ENCODE results near the gene IFNA17.
"Not testable (repeated sequence)": the region's sequence is repeated elsewhere in the genome, so short reads cannot be mapped to it uniquely, and the experiment has no call there.

IFNA17 gene

GRCh38 chr9:21228122-21228521 is at the start of gene IFNA17:
IFNA17 (minus strand) TSS chr9:21228222; CDS start chr9:21228173, 49 bp downstream.
- no peak for DNase-seq

- DNase-seq: no peak
Measured at GRCh38 chr9:21268347-21268657, 40.3 kb upstream of the IFNA17 start.

- no peak for DNase-seq
Measured at GRCh38 chr9:21267485-21268346, 39.7 kb upstream of the IFNA17 start.

DNA sequence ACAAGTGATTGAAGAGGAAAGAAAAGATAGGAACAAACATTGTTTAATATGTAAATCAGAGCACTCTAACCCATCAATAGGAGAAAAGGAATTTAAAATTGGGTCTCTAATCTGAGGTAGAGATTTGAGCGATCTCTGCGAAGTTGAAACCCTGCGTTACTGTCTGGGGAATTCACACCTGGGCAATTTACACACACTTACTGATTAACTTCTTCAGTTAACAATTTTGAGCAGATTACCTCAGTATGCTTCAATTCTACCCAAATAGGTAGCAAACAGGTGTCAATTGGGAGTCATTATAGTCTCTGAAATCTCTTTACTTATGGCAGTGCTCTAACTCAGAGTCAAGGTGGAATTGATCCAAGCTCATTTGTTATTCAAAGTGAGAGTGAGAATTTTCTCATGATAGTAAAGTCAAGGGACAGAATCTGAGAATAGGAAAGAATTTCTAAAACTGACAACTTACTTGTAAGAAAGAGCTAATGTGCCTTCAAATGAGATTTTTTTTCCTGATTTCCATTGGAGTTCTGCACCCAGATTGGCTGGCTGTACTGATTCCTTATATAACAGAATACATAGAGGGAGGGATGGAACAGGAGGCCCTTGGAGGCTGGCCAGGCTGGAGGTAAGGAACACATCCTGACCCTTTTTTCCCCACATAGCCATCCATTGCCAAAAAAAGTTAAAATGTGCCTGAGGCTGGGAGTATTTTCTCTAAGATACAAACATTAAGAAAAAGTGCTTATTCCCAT is 38.9 kb upstream of the IFNA17 start:
- no peak for DNase-seq

DNA sequence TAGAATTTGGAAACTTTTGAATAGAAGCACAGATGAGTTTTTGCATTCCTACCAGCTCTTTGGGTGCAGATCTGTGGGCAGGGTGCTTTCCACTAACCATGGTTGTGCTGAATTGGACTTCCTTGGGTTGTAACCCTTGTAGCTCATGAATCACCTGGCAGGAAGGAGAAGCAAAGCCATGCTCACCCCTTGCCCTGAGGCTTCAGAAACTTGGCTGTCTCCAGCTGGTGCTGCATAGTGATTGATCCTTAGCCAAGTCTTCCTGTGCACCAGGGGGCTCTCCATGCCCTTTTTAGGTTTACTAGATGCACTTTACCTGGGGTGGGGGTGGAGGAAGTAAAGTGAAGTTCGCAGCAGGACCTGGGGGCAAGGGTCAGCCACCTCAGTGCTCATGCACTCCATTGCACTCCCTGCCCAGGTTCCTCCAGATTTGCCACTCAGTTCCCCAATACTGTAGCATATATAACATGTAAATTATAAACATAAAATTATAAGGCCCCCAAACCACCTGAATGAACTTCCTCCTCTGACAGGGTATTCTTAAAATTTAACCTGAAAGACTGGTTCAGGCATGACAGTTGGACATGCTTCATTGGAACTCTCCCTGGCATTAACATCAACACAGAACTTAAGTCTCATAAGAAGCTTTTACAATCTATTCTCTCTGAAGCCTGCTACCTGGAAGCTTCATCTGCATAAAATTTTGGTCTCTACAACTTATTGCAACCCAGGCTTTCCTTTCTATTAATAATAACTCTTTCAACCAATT is 37.6 kb upstream of the IFNA17 start:
- DNase-seq: no peak

DNA sequence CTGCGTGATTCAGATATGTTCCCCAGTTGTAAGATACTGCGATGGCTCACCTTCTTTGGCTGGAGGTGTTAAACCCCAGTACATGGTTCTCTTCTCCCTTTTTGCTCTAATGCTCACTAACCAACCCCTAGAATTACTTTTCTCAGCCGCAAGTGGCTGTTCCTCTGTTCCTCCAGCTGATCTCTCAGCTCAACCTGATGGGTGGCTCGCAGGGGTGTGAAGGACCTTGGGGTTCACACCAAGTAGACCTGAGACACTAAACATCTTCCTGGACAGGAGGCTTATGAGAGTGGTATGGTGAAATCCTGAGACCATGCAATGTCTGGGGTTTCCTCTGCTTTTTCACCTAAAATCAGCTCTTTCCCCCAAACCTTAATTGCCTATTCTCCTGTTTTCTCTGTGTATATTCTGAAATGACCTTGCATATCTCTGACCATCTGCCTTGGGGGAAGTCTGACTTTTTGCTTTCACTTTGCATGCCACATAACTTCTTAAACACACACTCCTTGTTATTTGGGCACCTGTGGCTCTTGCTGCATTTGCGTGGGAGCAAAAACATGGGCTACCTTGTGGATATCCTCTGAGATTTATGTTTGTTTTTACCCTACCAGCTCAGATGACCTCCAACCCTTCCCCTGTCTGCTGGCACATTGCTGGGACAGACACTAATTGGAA is 27.7 kb upstream of the IFNA17 start:
- no peak for DNase-seq

DNA sequence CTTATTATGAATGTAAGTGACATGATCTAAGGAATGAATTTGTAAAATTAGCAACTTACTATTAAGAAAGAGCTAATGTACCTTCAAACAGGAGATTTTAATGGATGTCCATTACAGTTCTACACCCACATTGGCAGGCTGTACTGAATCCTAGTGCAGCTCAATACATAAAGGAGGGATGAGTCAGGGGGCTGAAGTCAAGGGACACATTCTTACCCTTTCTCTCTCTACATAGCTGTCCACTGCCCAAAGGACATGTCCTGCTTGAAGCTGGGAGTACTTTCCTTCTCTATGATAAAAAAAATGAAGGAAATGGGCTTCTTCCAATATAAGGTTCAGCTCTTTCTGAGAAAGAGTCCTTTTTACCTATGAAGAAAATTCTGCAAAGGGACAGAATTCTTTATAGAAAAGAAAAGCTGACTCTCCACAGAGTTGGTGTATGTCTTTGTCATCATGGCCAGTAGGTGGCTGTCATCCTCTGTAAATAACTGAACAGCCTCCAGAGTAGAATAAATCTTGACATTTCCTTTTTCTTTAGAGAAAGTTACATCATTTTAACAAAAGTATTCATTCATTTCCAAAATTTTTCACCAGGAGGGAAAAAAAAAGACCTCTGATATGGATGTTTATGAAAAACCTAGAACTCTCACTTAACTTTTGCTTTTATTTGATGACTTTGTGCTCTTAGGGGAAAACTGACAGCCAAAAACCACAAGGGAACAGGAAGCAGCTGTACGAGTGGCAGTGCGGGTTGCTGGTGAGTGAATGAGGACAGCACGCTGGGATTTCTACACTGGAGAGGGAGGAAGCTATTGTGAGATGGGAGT is 24.9 kb upstream of the IFNA17 start:
- DNase-seq: no peak

- DNase-seq: no peak
Measured at GRCh38 chr9:21251638-21252037, 23.6 kb upstream of the IFNA17 start.

GRCh38 chr9:21251190-21251589 is 23.2 kb upstream of the IFNA17 start:
- no peak for DNase-seq

GRCh38 chr9:21244836-21245235 is 16.8 kb upstream of the IFNA17 start:
- no peak for DNase-seq

- no peak for DNase-seq
Measured at GRCh38 chr9:21239911-21240310, 11.9 kb upstream of the IFNA17 start, which contains the start of gene IFNA14. IFNA14 (minus strand) TSS chr9:21240005; CDS start chr9:21239935, 70 bp downstream.

DNA sequence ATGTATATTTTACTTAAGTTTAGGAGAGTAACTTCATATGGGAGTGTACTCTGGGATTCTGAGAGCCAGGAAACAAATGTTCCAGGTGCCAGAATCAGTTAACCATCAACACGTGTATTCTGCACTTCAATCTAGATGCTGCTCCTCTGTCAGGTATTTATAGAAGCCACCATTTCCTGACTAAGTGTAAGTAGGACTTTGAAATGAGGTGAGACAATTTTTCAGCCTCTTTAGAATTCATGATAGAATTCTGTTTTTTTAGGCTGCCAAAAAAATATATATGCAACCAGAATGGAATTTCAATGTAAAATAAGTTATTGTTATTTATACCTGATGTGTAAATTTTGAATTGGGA is 8.3 kb upstream of the IFNA17 start:
- DNase-seq: not testable (repeated sequence)

DNA sequence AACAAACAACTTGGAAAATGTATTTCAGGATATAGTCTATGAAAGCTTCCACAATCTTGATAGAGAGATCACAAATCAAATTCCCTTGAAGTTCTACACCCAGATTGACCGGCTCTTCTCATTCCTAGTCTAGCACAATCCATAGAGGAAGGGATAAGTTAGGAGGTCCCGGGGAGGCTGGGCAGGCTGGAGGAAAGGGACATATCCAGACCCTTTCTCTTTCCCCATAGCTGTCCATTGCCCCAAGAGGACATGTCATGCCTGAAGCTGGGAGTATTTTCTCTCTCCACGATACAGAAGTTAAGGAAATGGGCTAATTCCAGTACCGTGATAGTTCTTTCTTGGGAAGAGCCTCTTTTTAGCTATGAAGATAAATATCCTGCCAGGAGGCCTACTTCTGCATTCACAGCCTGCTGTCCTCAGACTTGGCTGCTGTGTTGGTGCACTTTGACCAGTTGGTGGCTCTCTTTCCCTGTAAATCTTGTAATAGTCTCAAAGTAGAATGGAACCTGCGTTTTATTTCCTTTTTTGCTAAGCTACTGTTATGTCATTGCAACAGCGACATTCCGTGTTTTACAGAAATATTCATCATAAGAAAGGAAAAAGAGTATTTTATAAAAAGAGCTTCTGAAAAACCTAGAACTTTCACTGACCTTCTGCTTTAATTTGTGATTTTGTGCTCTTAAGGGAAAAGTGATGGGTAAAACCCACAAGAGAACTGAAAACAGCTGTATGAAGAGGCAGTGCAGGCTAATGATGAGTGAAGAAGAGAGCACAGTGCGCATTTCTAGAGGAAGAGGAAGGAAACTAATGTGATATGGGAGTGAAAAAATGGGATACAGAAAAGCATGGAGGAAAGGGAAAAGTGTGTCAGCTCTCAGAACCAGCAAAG is 7.7 kb upstream of the IFNA17 start:
- DNase-seq: not testable (repeated sequence)

- DNase-seq: no peak
Measured at GRCh38 chr9:21234153-21234687, 6.2 kb upstream of the IFNA17 start.

DNA sequence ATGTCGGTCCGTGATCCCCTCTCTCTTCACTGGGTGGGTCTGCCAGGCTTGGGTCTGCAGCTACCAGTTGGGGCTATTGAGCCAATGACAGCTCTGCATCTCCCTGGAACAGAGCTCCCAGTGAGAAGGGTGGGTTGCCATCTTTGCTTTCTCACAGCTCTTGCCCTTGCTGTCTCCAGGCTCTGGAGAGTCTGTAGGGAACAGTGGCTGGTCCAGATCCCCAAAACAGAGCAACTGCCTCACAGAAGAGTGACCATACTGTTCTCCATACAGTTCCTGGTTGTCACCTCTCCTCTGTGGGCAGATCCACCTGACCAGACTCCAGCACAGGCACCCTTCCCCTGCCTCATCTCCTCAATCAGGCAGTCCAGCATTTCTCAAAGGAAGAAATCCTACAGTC is 5.2 kb upstream of the IFNA17 start:
- no peak for DNase-seq

GRCh38 chr9:21217211-21217610 is 10.8 kb downstream of the IFNA17 start, which contains the start of gene IFNA16:
IFNA16 (minus strand) TSS chr9:21217311; CDS start chr9:21217305, 6 bp downstream.
- DNase-seq: not testable (repeated sequence)

- DNase-seq: not testable (repeated sequence)
Measured at GRCh38 chr9:21213411-21214326, 14.4 kb downstream of the IFNA17 start.

DNA sequence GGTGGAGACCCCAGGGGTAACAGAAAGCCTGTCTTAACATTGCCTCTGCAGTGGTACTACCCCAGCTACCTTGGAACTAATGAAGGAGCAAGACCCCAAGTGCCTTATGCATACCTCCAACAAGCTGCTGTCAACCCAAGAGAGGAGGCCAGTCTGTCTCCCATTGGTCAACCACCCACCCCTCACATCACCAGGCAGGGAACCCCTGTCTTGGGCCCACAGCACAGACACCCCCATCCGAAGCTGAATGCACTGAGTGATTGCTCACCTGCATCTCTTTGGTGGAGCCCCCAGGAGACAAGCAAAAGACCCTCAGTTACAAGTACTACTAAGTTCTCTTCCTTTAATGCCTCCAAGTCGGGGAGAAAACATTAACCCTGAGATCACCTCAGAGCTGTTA is 15.9 kb downstream of the IFNA17 start:
- DNase-seq: not testable (repeated sequence)

- DNase-seq: not testable (repeated sequence)
Measured at GRCh38 chr9:21210782-21211181, 17.2 kb downstream of the IFNA17 start.
